Measurements from ENCODE around the gene BRIP1.

Gene BRIP1

DNA sequence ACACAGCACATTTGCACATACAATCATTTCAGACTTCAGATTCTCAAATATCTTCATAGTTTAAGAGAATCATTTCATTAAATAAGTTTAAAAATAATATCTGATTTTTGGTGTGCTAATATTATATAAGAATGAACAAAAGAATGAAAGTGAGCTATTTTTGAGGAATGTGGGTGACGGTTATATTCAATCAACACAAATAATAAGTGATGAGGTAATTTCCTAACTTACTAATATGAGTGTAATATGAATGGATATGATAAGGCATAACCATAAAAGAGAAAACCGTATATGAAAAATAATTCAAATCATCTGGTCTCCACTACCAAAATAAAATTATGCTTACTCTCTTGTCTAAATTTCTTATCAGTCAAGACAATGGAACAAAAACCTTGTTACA lies 203.9 kb downstream of the BRIP1 start:
- no peak for DNase-seq

DNA sequence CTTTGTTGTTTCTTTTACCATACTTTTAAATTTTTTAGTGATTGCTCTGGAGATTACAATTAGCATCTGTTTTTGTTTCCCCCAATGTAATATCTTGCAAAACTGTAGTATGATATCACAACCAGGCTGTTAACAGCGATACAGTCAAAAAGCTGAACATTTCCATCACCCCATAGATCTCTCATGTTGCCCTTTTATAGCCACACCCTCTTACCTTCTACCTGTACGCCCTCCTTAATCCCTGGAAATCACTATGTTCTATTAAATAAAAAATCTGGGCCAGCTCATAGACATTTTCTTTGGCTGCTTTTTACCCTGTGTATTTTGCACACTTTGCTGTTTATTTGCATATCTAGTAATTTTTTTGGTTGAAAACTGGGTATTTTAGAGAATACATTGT lies 205.1 kb downstream of the BRIP1 start:
- no peak for DNase-seq

DNA sequence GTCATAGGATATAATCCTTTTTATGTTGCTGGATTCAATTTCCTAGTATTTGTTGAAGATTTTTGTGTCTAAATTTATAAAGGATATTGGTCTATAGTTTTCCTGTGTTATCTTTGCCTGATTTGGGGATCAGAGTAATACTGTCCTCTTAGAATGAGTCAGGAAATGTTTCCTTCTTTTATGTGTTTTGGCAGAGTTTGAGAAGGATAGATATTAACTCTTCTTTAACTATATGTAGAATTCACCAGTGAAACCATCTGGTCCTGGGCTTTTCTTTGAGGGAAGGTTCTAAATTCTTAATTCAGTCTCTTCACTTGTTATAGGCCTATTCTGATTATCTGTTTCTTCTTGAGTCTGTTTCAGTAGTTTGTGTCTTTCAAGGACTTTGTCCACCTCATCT lies 206.0 kb downstream of the BRIP1 start:
- DNase-seq, result no peak

DNA sequence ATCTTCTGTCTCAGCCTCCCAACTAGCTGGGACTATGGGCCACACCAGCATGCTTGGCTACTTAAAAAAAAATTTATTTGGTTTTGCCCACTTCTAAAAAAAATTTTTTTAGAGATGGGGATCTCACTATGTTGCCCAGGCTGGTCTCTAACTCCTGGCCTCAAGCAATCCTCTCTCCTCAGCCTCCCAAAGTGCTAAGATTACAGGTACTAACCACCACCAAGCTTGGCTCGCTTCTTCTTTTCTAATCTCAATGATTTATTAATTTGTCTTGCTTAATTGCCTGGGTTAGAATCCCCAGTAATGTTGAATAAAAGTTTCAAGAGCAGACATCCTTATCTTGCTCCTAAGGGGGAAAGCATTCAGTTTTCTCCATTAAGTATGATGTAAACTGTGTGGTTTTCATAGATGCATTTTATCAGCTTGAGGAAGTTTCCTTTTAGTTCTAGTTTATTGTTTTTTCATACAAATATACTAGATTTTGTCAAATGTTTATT lies 206.6 kb downstream of the BRIP1 start:
- no peak for DNase-seq

DNA sequence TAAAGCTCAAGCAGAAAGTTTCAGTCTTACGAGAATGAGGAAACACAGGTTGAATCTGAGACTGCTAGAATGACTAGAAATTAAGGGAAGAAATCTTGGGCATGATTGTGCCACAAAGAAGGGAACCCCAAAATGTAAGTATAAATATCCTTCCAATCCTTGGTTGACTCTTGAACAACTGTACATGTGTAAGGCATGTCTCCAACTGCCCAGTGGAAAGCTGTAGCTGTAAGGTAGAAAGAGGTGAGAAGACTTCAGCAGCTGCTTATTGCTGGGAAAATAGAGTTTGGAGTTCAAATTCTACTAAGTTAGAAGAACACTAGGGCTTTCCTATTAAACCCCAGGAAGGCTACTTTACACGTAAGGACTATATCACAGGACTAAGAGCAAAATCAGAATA lies 212.6 kb downstream of the BRIP1 start:
- no peak for DNase-seq

DNA sequence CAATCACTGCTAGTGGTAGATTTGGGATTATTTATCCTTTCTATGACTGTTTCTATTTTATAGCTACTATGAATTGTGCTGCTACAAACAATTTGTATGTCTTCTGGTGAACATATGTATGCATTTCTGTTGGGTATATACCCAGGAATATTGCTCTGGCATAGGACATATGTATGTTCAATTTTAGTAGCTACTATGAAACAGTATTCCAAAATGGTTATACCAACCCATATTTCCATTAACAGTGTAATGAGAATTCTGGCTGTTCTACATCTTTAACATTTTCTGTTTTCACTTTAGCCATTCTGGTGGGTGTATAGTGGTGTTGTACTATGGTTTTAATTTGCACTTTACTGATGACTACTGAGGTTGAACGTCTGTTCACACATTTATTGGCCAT lies 214.7 kb downstream of the BRIP1 start:
- no peak for DNase-seq

DNA sequence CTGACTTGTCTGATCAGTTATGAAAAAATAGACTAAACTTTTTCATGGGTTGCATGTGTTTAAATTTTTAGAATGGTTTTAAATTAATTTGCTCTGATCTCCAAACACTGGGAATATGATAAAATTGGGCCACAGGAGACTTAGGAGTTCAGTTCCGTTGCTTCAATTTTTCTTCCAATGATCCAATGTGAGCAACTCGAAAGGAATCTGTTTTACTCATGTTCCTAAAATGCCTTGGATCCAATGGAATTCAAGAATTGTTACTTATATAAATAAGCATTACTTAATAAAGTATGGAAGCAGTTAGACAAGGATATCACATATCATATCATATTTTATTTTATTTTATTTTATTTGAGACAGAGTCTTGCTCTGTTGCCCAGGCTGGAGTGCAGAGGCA lies 216.3 kb downstream of the BRIP1 start:
- peak; percentile 87 for DNase-seq

DNA sequence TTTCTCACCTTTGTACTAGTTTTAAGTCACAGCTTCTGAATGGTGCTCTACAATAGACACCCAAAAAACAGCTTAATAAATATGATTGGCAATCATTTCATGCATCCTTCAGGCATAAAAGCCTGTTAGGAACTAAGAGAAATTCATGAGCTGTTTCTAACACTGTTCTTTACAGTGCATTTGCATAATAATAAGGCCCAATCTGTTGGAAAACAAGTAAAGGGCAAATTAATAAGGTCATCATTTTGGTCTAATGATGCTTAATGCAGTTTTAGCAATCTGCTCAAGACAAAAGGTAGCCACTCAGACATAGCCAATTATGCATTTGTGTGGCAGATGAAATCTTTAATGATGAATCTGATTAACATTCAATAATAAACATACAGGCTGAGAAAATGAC lies 216.8 kb downstream of the BRIP1 start:
- DNase-seq, result no peak

DNA sequence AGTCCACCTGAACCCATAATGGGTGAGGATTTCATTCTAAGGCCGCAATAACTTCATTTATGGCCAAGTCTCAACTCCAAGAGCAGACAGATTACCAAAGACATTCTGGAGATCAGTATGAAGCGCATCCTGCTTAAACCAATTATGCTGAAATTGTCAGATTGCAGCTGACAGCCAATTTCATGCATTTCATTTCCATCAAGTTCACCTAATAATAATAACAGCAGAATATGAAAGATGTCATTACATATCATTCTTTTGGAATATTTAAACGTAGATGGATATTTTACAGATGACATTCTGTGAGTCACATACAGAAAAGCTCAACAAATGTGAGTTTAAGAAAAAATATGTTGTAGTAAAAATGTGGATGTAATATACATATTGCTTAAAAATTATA lies 217.4 kb downstream of the BRIP1 start:
- peak; percentile 23 for DNase-seq

DNA sequence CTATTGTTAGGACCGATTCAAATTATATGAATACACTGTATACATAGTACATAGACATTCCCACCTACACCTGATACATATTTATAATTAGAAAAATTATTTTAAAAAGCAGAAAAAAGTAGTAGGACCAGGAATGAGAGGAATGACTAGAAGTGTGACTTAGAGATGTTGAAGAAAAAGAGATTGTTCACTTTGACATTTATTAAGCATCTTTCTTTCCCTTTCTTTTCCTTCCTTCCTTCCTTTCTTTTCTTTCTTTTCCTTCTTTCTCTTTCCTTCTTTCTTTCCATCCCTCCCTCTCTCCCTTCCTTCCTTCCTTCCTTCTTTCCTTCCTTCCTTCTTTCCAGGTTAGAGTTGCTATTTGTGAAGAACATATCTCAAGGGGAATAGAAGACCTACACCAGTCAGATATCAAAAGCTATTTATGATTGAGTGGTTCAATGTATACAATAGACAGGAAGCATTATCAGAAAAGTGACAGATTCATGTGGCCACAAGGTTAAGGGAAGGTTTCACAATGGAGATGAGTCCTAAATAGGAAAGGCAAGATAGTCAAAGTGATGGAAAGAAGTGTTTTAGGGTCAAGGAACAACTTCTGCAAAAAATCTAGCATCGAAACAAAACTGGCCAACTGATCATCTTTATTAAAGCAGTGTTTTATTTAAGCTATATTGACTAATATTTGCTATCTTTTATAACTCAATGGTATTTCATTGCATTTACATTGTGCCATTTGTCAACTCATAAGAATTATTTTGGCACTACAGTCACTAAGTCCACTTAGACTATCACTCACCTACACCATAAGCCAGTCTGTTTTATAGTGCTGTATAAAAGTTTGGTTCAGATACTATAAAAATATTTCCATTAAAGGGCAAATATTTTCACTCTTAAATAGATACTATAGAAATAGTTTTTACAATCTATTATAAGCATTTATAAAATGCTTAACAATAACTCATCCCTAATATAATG lies 218.2 kb downstream of the BRIP1 start:
- no peak for DNase-seq

DNA sequence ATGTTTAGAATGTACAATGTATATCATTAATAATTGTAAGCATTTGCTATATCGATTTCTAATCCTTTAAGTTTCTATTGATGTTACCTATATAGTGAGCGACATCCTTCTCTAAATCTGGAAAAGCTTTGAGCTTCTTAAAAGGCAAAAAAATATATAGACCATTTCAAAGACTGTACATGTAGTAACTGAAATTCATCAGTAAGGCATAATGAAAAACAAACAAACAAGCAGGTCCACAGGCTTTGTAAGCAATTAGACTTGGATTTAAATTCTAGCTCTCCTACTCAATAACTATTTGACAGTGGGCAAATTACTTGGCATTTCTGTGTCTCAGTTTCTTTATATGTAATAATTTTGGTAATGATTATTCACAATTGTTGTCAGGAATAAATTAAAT lies 220.6 kb downstream of the BRIP1 start:
- no peak for DNase-seq

DNA sequence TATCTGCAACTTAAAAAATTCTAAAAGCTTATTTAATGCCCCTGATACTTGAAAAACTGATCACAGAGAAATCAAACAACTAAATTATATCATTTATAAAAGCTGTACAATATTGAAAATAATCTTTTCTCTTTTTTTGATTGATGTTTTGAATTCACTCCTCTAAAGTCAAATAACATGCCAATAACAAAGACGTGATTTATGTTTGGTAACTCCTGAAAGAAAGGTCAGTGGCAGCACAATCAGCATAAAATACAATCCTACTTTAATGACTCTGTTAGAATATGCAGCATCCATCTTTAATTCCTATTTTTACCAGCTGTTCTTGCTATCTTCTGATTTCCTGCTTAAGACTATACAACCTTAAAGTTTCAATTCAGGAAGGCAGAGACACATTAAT lies 221.6 kb downstream of the BRIP1 start:
- DNase-seq, result no peak

DNA sequence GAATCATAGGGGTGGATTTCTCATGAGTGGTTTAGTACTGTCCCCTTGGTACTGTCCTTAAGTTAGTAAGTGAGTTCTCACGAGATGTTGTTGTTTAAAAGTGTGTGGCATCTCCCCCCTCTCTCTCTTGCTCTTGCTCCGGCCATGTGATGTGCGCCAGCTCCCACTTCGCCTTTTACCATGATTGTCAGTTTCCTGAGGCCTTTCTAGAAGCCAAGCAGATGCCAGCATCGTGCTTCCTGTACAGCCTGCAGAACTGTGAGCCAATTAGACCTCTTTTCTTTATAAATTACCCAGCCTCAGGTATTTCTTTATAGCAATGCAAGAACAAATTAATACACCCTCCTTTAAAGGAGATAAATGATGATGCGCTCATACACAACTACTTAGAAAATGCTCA lies 222.2 kb downstream of the BRIP1 start:
- DNase-seq, result no peak

DNA sequence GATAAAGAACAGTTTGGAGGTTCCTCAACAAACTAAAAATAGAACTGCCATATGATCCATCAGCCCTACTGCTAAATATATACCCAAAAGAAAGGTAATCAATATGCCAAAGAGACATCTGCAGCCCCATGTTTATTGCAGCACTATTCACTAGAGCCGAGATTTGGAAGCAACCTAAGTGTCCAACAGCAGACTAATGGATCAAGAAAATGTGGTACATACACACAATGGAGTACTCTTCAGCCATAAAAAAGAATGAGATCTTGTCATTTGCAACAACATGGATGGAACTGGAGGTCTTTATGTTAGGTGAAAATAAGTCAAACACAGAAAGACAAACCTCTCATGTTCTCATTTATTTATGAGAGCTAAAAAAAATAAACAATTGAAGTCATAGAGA lies 223.5 kb downstream of the BRIP1 start:
- no peak for DNase-seq

DNA sequence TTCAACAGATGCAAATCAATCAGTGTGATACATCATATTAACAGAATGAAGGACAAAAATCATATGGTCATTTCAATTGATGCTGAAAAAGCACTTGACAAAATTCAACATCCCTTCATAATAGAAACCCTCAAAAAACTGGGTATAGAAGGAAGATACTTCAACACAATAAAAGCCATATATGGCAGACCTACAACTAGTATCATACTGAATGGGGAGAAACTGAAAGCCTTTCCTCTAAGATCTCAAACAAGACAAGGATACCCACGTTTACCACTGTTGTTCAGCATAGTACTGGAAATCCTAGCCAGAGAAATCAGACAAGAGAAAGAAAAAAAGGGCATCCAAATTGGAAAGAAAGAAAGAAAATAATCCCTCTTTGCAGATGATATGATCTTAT lies 225.2 kb downstream of the BRIP1 start:
- no peak for DNase-seq

DNA sequence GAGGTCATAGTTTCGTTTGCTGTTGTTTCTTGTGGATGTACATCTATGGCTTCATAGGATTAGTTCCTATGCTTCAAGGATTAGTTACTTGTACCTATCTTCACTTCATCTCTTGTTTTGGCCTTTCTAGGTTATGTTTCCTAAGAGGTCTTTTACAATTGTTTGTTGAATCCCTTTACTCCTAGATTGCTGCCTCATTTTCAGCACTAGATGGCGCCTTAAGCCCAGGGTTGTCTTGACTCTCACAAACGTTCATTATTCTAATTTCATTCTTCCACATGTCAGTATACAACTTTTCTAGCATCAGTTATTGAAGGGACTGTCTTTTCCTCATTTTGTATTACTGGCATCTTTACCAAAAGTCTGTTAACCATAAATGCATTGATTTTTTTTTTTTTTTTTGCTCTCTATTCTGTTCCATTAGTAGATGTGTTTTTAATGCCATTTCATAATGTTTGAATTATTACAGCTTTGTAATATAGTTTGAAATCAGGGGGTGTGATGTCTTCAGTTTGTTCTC lies 227.4 kb downstream of the BRIP1 start:
- DNase-seq, result peak; percentile 65

DNA sequence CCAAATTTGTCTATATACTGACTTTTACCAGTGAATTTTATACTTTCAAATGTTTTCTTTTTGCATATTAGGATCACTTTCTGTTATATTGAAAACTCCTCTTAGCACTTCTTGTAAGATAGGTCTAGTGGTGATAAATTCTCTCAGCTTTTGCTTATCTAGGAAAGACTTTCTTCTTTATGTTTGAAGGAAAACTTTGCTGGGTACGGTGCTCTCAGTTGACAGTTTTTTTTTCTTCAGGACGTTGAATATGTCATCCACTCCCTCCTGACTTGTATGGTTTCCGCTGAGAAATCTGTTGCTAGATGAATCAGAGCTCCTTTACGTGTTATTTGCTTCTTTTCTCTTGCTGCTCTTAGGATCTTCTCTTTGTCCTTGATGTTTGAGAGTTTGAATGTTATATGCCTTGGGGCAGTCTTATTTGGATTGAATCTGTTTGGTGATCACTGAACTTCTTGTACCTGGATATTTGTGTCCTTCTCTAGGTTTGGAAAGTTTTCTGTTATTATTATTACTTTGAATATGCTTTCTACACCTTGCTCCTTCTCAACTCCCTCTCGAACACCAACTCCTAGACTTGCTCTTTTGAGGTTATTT lies 228.3 kb downstream of the BRIP1 start:
- no peak for DNase-seq

DNA sequence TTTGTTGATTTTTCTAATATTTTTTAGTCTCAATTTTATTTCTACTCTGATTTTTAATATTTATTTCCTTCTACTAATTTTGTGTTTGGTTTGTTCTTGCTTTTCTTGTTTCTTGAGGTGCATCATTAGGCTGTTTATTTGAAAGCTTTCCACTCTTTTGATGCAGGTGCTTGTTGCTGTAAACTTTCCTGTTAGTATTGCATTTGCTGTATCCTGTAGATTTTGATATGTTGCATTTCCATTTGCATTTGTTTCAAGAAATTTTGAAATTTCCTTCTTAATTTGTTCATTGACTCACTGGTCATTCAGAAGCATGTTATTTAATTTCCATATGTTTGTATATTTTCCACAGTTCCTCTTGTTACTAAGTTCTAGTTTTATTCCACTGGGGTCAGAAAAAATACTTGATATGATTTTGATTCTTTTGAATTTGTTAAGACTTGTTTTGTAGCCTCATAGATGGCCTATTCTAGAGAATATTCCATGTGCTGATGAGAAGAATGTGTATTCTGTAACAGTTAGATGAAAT lies 229.3 kb downstream of the BRIP1 start:
- DNase-seq, result no peak

DNA sequence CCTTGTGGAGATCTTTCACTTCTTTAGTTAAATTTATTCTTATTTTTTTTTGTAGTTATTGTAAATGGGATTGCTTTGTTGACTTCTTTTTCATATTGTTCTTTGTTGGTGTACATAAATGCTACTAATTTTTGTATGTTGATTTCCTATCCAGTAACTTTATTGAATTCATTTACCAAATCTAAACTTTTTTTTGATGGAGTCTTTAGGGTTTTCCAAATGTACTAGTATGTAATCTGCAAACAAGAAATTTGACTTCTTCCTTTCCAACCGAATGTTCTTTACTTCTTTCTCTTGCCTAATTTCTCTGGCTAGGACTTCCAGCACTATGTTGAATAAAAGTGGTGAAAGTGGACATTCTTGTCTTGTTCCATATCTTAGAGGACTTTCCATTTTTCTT lies 230.5 kb downstream of the BRIP1 start:
- no peak for DNase-seq

DNA sequence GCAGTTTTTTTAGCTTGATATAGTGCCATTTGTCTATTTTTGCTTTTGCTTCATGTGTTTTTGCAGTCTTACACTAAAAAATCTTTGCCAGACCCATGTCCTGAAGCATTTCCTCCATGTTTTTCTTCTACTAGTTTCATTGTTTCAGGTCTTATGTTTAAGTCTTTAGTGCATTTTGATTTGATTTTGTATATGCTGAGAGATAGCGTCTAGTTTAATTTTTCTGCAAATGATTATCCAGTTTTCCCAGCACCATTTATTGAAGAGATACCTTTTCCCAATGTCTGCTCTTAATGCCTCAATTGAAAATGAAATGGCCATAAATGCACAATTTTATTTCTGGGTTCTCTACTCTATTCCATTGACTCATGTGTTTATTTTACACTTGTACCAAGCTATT lies 231.5 kb downstream of the BRIP1 start:
- no peak for DNase-seq

Measured in fibroblast of skin of scalp (primary cell).